Mesendoderm (in vitro differentiated cells): ENCODE measurements around the gene LRRC74B.
A peak's percentile ranks its signal among the peaks of the same experiment; 100 is the strongest.

ENCODE experiments used
- DNase-seq: peaks from one replicate; pipeline ENCODE4 v3.0.0; 2013
- H2AK5ac ChIP-seq: 2 replicates; pipeline ENCODE4 v1.6.1; 2013; ENCODE audit warnings: low read length, inconsistent platforms
- H2BK120ac ChIP-seq: 2 replicates; pipeline ENCODE4 v1.6.1; 2013; ENCODE audit warnings: low read depth, mild to moderate bottlenecking, low read length, moderate library complexity, mixed read lengths
- H2BK15ac ChIP-seq: replicated peaks from 2 replicates; pipeline ENCODE4 v1.6.1; 2013; ENCODE audit warnings: low read depth, mild to moderate bottlenecking, moderate library complexity
- H2BK5ac ChIP-seq: 2 replicates; pipeline ENCODE4 v1.6.1; 2013; ENCODE audit warnings: low read length, inconsistent platforms
- H3K18ac ChIP-seq: 2 replicates; pipeline ENCODE4 v1.6.1; 2013; ENCODE audit warnings: mild to moderate bottlenecking, low read length, mixed read lengths
- H3K23ac ChIP-seq: one replicate; pipeline ENCODE4 v1.6.1; 2013; ENCODE audit warnings: low read length
- H3K27ac ChIP-seq: 2 replicates; pipeline ENCODE4 v1.5.1; 2013; ENCODE audit warnings: low read depth, mild to moderate bottlenecking, inconsistent platforms, low read length, moderate library complexity
- H3K27me3 ChIP-seq: 2 replicates; pipeline ENCODE4 v1.6.1; 2013; ENCODE audit warnings: low read length, control low read depth, mild to moderate bottlenecking, inconsistent platforms; ENCODE audit not compliant: insufficient read depth, poor library complexity
- H3K36me3 ChIP-seq: 2 replicates; pipeline ENCODE4 v1.6.1; 2013; ENCODE audit warnings: low read length, inconsistent platforms; ENCODE audit not compliant: control insufficient read depth, insufficient read depth
- H3K4ac ChIP-seq: one replicate; pipeline ENCODE4 v1.6.1; 2013; ENCODE audit warnings: low read depth, mild to moderate bottlenecking, low read length, moderate library complexity
- H3K4me1 ChIP-seq: 2 replicates; pipeline ENCODE4 v1.6.1; 2013; ENCODE audit warnings: low read depth, low read length, inconsistent platforms; ENCODE audit not compliant: control insufficient read depth
- H3K4me2 ChIP-seq: 2 replicates; pipeline ENCODE4 v1.6.1; 2013; ENCODE audit warnings: low read length
- H3K4me3 ChIP-seq: 2 replicates; pipeline ENCODE4 v1.5.1; 2013; ENCODE audit warnings: mild to moderate bottlenecking, low read length
- H3K56ac ChIP-seq: one replicate; pipeline ENCODE4 v1.6.1; 2013; ENCODE audit warnings: low read length
- H3K79me1 ChIP-seq: 2 replicates; pipeline ENCODE4 v1.6.1; 2013; ENCODE audit warnings: low read length, inconsistent platforms
- H3K79me2 ChIP-seq: 2 replicates; pipeline ENCODE4 v1.6.1; 2013; ENCODE audit warnings: mild to moderate bottlenecking, low read length; ENCODE audit not compliant: control insufficient read depth, insufficient read depth
- H3K9ac ChIP-seq: 2 replicates; pipeline ENCODE4 v1.6.1; 2013; ENCODE audit warnings: low read length, inconsistent platforms
- H4K5ac ChIP-seq: one replicate; pipeline ENCODE4 v1.6.1; 2013; ENCODE audit warnings: low read length
- H4K8ac ChIP-seq: one replicate; pipeline ENCODE4 v1.6.1; 2013; ENCODE audit warnings: low read depth, mild to moderate bottlenecking, control low read depth, low read length, moderate library complexity
- WGBS: extraction: QIAGEN DNeasy Blood & Tissue Kit; methylation state at CpG from one replicate; pipeline ENCODE4 v1.1.7; 2013; ENCODE audit warnings: low lambda C conversion rate, missing lambda C conversion rate; ENCODE audit not compliant: insufficient coverage; ENCODE audit errors: extremely low coverage; 5-methylcytosine and 5-hydroxymethylcytosine counted together

Gene LRRC74B

GRCh38 chr22:21031545-21032036 lies 14.2 kb upstream of the LRRC74B start:
- DNase-seq, result no peak
- Histone ChIP-seq H3K23ac (no peak overlapping the region), H3K4me1 (no peaks in the 10 kb centered on the region), H4K8ac (no peak overlapping the region), H3K27me3 (no peaks in the 10 kb centered on the region), H3K36me3 (no peaks in the 10 kb centered on the region), H3K4me3 (no peak overlapping the region), H2BK120ac (no peak overlapping the region), H3K4ac (no peak overlapping the region), H3K27ac (no peak overlapping the region), H3K79me2 (no peaks in the 10 kb centered on the region), H3K9ac (no peak overlapping the region), H4K5ac (no peak overlapping the region), H2BK5ac (no peak overlapping the region), H2BK15ac (no peak overlapping the region), H3K4me2 (no peak overlapping the region), H3K79me1 (no peaks in the 10 kb centered on the region), H3K18ac (no peak overlapping the region), H2AK5ac (no peak overlapping the region), H3K56ac (no peak overlapping the region)
- no CpG with 5 or more reads among the region's 18 CpGs for WGBS

- H2BK5ac ChIP-seq, result no peak within 1 kb of the TSS
- H3K18ac ChIP-seq, result no peak within 1 kb of the TSS
- no peaks in the 10 kb centered on the region for H3K36me3 ChIP-seq
- peak within 1 kb of the TSS; percentile 8 for H3K27ac ChIP-seq
- no peaks in the 10 kb centered on the region for H3K79me2 ChIP-seq
- H3K4me1 ChIP-seq, result no peaks in the 10 kb centered on the region
- peak within 1 kb of the TSS; percentile 42 for H3K9ac ChIP-seq
- H3K4me2 ChIP-seq, result peak within 1 kb of the TSS; percentile 57
- H3K23ac ChIP-seq, result peak within 1 kb of the TSS; percentile 66
- no peak within 1 kb of the TSS for H4K8ac ChIP-seq
- no peak within 1 kb of the TSS for H4K5ac ChIP-seq
- H2BK120ac ChIP-seq, result no peak within 1 kb of the TSS
- WGBS, result no CpG with 5 or more reads among the region's 59 CpGs
- no peaks in the 10 kb centered on the region for H3K79me1 ChIP-seq
- no peak within 1 kb of the TSS for H2BK15ac ChIP-seq
- H3K27me3 ChIP-seq, result no peaks in the 10 kb centered on the region
- H2AK5ac ChIP-seq, result no peak within 1 kb of the TSS
- no peak within 1 kb of the TSS for H3K4me3 ChIP-seq
- H3K4ac ChIP-seq, result no peak within 1 kb of the TSS
- no peak for DNase-seq
- H3K56ac ChIP-seq, result peak within 1 kb of the TSS; percentile 74
Measured at GRCh38 chr22:21032037-21032867, 13.5 kb upstream of the LRRC74B start, which contains the start of gene SLC7A4. TSS of gene SLC7A4 (minus strand) at chr22:21032561. CDS start at chr22:21031812, 749 bp downstream.

- peak overlapping the region; percentile 74 for H3K56ac ChIP-seq
- H3K79me1 ChIP-seq, result no peaks in the 10 kb centered on the region
- no peak overlapping the region for H2BK15ac ChIP-seq
- H3K79me2 ChIP-seq, result no peaks in the 10 kb centered on the region
- no peak overlapping the region for H4K8ac ChIP-seq
- no peak overlapping the region for H3K4me3 ChIP-seq
- H2BK120ac ChIP-seq, result no peak overlapping the region
- peak overlapping the region; percentile 57 for H3K4me2 ChIP-seq
- no peak overlapping the region for H3K18ac ChIP-seq
- H4K5ac ChIP-seq, result no peak overlapping the region
- H3K36me3 ChIP-seq, result no peaks in the 10 kb centered on the region
- no CpG with 5 or more reads among the region's 12 CpGs for WGBS
- no peaks in the 10 kb centered on the region for H3K4me1 ChIP-seq
- DNase-seq, result no peak
- no peak overlapping the region for H3K4ac ChIP-seq
- no peak overlapping the region for H2AK5ac ChIP-seq
- no peak overlapping the region for H3K23ac ChIP-seq
- peak overlapping the region; percentile 42 for H3K9ac ChIP-seq
- no peak overlapping the region for H2BK5ac ChIP-seq
- no peaks in the 10 kb centered on the region for H3K27me3 ChIP-seq
- H3K27ac ChIP-seq, result peak overlapping the region; percentile 8
Measured at GRCh38 chr22:21032868-21033688, 12.7 kb upstream of the LRRC74B start.

- no peak overlapping the region for H3K56ac ChIP-seq
- no peak overlapping the region for H2BK15ac ChIP-seq
- H3K79me1 ChIP-seq, result no peaks in the 10 kb centered on the region
- H3K27ac ChIP-seq, result no peak overlapping the region
- H2BK120ac ChIP-seq, result no peak overlapping the region
- no peak for DNase-seq
- no peak overlapping the region for H3K9ac ChIP-seq
- no peaks in the 10 kb centered on the region for H3K36me3 ChIP-seq
- H4K5ac ChIP-seq, result no peak overlapping the region
- H3K27me3 ChIP-seq, result no peaks in the 10 kb centered on the region
- no peak overlapping the region for H3K18ac ChIP-seq
- no peaks in the 10 kb centered on the region for H3K79me2 ChIP-seq
- no peak overlapping the region for H2AK5ac ChIP-seq
- no peaks in the 10 kb centered on the region for H3K4me1 ChIP-seq
- H3K4me3 ChIP-seq, result no peak overlapping the region
- no peak overlapping the region for H2BK5ac ChIP-seq
- no peak overlapping the region for H3K23ac ChIP-seq
- no peak overlapping the region for H4K8ac ChIP-seq
- H3K4me2 ChIP-seq, result no peak overlapping the region
- WGBS, result no CpG with 5 or more reads among the region's 3 CpGs
- H3K4ac ChIP-seq, result no peak overlapping the region
Measured at GRCh38 chr22:21033895-21034294, 11.9 kb upstream of the LRRC74B start.

GRCh38 chr22:21034989-21035388 lies 10.8 kb upstream of the LRRC74B start:
- Histone ChIP-seq H3K56ac (no peak overlapping the region), H3K9ac (no peak overlapping the region), H3K79me2 (no peaks in the 10 kb centered on the region), H3K27me3 (no peaks in the 10 kb centered on the region), H2BK120ac (no peak overlapping the region), H3K4ac (no peak overlapping the region), H4K8ac (no peak overlapping the region), H3K27ac (no peak overlapping the region), H3K36me3 (no peaks in the 10 kb centered on the region), H3K23ac (no peak overlapping the region), H2AK5ac (no peak overlapping the region), H4K5ac (no peak overlapping the region), H2BK15ac (no peak overlapping the region), H3K4me1 (no peaks in the 10 kb centered on the region), H2BK5ac (no peak overlapping the region), H3K4me3 (no peak overlapping the region), H3K4me2 (no peak overlapping the region), H3K18ac (no peak overlapping the region), H3K79me1 (no peaks in the 10 kb centered on the region)
- WGBS, result no CpG with 5 or more reads among the region's 3 CpGs
- DNase-seq, result no peak
